Activated T-cell treated with anti-CD3 and anti-CD28 coated beads, Interleukin-2, amount 50 U/mL, for 48 hours (primary cell): ENCODE measurements around the gene HCAR2.
"Not testable (repeated sequence)": the region's sequence is repeated elsewhere in the genome, so short reads cannot be mapped to it uniquely, and the experiment has no call there.

Source experiments
- DNase-seq, 2 experiments: peaks; one replicate each; pipeline ENCODE4 v3.0.0-alpha.2; 2020

Gene HCAR2

DNA sequence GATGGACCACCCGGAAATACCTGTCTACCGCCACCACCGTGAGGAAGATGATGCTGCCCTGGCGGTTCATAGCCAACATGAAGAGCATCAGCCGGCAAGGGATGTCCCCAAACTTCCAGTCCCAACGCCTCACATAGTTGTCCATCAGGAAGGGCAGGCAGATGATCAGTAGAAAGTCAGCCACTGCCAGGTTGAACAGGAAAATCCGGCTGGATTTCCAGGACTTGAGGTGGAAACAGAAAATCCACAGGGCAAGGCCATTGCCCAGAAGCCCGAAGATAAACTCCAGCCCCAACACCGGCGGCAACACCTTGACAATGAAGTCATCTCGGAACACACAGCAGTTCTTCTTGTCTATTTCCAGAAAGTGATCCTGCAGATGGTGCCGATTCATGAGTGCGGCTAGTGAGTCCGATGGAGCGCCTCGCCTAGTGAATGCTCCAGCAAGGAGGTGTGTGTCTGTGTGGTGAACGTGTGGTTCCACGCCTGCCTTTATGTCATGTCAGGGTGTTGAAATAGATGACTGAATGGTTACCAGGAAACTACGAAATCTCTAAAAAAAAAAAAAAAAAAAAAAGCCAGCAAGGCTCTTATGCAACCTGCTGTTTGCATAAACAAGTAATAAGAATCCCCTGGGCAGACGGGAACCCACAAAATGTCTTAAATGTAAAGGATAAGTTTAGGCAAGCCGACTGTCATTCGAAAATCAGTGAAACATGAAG lies at the start of gene HCAR2:
Gene HCAR2 (minus strand): TSS at position 468 of the 722 bp plus-strand sequence. CDS start 74 bp downstream, at position 394.
- DNase-seq = not testable (repeated sequence)

DNA sequence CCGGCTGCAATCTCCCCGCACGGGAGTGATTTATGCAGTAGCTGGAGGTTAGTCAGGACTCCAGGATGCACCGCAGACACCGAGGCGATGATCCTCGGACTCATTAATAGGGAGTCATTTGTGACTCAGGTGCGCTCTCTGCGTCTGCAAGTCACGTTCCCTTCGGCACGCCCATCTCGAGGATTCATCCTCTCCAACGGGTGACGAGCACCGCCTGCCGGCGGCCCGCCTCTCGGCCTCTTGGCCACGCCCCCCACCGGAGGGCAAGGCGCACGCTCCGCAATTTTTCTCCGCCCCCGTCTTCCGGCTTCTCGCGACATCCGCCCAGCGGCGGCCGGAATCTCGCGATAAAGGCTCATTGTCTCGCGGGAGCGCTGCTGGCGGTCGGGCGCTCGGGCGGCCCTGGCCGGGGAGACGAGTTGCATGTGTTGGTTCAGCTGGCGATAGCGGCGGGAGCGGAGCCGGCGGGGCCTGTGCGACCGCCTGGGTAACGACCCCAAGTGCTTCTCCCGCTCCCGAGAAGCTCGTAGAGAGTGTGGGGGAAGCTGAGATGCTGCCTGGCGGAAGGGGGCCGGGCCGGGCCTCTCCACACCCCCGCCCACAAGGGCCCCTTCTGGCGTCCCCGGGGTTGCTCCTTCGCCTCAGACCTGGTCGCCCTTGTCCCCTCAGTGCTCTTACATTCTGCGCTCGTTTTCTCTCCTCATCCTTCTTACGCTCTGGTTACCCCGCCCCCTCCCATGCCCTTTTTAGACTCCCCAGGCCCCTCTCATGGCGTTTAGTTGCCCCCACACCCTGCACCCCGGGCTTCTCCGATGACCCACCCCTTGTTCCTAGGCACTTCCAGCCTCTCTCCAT lies 49.5 kb upstream of the HCAR2 start, which contains the start of gene DENR:
Gene DENR (plus strand): TSS at position 361 of the 855 bp plus-strand sequence. CDS start 878 bp downstream, outside the sequence.
- DNase-seq = peak; percentile 100

DNA sequence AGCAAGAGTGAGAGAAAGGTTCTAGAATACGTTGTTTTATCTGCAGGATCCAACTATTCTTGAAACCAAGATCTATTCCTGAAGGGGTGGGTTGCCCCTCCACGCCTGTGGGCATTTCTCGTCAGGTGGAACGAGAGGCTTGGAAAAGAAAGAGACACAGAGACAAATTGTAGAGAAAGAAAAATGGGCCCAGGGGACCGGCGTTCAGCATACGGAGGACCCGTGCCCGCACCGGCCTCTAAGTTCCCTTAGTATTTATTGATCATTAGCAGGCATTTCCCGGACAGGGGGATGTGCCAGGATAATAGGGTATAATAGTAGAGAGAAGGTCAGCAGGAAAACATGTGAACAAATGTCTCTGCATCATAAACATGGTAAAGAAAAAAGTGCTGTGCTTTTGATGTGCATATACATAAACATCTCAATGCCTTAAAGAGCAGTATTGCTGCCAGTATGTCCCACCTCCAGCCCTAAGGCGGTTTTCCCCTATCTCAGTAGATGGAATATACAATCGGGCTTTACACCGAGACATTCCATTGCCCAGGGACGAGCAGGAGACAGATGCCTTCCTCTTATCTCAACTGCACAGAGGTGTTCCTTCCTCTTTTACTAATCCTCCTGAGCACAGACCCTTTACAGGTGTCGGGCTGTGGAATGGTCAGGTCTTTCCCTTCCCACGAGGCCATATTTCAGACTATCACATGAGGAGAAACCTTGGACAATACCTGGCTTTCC lies 47.8 kb upstream of the HCAR2 start:
- DNase-seq = not testable (repeated sequence)

DNA sequence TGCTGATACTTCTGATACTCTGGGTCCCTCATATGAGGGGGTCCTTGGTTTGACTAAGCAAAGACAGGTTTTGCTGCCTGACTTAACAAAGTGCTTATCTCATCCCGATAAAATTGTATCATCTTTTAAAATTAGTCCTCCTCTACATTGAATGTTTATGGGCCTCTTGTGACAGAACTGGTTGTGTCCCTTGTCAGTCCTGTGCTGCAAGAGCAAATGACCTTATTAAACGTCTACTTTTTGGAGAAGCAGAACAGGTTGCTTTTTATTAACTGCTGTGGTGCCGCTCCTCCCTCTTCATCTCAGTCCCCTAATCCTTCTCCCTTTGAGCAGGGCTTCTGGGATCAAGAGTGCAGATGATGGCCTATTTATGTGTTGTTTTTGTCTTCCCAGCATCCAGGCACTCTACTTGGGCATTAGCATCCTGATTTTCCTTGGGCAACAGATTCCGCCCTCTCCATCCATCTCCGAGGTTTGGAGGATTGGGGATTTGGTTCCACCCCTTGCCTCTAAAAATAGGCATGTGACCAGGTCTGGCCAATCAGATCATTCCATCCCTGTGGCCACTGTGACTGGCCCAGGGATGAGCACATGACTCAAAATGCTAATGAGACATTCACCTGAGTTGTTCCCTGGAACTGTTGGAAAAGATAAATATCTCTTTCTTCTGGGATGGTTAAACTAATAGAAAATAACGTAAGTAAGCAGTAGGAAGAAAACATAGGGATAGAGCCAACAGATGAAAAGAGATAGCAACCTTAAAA lies 46.6 kb upstream of the HCAR2 start:
- DNase-seq = no peak

DNA sequence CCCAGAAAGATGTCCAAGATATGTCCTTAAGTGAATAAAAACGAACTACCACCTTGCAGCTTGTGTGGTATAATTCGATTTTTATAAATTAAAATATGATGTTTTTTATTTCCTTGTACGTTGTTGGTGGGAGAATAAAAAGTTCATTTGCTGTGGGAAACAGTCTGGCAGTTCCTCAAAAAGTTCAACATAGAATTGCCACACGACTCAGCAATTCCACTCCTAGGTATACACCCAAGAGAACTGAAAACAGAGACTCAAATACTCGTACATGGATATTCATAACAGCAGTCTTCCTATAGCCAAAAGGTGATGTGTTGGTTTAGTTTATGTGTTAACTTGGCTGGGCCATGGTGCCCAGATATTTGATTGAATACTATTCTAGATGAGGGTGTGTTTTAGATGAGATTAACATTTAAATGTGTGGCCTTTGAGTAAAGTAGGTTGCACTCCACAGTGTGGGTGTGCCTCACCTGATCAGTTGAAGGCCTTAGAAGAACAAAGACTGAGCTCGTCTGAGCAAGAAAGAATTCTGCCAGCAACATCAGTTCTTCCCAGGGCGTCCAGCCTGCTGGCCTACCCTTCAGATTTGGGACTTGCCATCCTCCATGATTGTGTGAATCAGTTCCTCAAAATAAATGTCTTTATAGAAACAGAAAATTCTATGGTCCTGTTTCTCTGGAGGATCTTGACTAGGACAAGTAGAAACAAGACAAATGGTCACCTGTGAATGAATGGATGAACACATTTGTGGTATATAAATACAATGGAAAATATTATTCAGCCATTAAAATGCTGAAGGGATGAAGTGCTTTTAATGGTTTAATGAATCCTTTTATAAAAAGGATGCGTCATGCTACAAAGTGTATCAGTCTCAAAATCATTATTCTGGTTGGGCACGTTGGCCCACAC lies 44.3 kb upstream of the HCAR2 start:
- no peak for DNase-seq

DNA sequence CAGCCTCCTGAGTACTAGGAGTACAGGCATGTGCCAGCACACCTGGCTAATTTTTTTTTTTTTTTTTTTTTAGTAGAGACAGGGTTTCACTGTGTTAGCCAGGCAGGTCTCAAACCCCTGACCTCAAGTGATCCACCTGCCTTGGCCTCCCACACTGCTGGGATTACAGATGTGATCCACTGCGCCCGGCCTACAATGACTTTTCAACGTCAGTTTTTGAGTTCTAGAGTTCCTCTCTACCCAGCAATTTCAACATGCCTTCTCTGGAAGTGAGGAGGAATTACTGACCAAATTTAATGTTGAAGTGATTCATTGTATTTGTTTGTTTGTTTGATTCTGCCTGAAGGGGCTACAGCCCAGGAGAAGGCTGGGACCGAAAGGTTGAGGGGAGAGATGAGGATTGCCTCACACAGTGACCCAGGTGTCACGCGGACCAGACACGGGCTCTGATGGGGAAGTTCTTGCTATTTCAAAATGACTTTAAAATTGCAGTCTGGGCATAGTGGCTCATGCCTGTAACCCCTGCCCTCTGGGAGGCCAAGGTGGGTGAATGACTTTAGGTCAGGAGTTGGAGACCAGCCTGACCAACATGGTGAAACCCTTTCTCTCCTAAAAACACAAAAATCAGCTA lies 40.9 kb upstream of the HCAR2 start:
- DNase-seq = no peak

DNA sequence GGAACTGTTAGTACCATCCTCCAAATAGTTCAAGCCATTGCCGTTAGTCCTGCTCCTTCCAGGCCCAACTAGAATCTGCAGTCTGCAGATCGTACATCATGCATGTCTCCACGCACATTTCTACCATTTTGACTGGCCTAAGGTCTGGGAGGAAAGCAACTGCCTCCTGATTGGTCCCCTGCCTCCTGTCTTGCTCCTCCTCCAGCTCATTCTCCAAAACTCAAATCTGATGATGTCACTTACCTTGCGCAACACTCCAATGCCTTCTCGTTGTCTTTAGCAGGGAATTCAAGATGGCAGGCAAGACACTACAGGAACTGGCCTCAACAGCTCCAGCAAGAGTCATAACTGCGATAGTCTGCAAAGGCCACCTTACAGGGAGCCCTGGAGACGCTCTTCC lies 37.2 kb upstream of the HCAR2 start:
- no peak for DNase-seq

DNA sequence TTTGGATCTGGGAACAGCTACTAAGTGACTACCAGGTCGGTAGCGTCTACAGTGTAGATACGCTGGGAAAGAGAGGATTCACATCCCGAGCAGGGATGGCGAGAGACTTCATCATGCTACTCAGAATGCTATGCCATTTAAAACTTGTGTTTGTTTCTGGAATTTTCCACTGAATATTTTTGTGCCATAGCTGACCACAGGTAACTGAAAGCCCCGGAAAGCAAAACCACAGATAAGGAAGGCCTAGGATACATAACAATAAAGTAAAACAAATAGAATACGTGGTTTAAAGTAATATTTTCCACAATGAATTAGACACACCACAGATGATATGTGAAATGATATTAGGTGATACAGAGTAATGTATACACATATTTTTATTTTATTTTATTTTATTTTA lies 35.4 kb upstream of the HCAR2 start:
- no peak for DNase-seq

DNA sequence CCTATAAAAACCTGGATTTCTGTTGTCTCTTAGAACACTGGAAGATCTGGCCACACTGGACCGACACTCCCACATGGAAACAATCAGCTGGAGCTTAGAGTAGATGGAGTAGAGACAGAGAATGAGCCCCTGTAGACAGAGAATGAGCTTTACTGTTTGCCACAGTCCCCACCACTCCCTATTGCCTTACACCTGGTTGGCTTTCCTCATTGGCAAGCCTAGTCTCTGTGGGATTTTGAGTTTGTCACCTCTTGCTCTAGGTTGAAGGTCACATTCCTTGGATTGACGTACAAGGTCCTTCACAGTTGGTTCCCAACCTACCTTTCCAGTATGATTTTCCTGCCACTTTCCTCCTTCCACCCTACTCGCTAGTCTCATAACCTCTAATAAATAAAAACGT lies 29.5 kb upstream of the HCAR2 start:
- DNase-seq = no peak

DNA sequence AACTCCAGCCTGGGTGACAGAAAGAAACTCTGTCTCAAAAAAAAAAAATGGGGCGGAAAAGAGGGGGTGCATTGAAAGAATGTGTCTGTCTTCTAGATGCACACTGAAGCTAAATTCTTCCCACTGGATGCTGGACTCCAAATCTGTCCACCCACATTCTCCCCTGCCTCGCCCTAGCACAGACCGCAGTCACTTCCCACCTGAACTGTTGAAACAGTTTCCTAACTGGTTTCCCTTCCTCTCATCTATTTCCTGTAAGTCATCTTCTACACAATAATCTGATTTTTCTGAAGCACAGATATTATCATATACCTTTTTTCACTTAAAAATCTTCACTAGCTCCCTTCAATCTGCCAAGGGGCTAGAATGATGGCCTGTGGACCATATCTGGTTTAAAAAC lies 29.0 kb upstream of the HCAR2 start:
- DNase-seq = peak in 1 of 2 experiments; percentile 44

DNA sequence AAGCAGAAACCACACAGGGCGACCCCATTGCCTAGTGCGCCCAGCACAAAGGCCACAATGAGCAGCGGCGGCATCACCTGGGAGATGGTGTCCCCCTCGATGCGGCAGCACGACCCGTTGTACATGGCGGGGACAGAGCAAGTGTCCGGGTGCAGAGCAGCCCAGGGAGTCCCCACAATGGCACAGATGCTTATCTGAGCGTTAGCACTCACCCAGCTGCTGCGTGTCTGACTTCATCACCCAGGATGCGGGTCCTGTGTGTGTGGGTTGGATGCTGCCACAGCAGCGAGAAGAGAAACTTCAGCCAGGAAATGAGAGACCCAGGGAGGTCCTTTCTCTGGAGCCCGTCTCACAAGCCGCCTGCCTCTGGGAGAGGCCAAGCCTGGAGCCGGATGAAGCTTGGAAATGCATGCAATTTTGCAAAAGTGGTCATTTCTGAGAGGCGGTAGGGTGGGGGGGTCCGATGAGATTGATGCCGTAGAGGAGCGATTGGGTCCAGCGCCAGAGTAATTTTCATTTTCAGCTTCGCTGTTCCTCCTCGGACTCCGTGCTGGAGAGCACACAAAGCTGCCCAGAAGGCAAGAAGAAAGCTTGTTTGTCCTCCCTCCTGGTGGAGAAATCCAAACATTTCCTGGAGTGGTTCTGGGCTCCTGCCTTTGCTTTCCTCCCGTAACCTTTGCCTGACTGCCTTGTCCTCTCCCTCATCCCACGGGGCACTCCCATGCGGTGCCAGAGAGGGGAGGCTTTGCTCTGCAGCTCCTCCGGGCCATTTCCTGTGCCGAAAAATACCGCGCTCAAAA lies 27.3 kb upstream of the HCAR2 start, which contains the start of gene HCAR1:
Gene HCAR1 (minus strand): TSS at position 630 of the 800 bp plus-strand sequence. CDS start 505 bp downstream, at position 125.
- DNase-seq = peak; percentile 72 to 76

DNA sequence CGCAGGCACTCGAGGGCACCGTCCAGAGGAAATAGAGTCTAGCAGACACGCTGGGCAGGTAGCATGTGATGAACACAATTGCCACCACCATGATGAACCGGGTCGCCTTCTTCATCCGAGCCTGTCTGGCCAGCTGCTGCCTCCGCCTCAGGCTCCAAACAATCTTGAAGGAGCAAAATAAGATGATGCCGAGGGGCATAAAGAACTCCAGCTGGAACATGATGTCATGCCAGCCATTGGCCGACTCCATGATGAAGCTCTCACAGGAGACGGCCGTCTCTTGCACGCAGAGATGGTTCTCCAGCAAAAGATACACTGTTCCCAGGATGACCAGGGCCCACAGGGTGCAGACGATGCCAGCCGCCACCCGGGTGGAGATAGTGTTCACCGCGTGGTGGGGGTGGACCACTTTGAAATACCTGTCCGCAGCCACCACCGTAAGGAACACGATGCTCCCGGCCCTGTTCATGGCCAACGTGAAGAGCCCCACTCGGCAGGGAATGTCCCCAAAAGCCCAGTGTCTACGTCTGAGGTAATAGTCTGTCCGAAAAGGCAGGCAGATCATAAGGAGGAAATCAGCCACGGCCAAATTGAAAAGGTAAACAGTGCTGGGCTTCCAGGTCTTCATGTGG lies 26.5 kb upstream of the HCAR2 start:
- no peak for DNase-seq

DNA sequence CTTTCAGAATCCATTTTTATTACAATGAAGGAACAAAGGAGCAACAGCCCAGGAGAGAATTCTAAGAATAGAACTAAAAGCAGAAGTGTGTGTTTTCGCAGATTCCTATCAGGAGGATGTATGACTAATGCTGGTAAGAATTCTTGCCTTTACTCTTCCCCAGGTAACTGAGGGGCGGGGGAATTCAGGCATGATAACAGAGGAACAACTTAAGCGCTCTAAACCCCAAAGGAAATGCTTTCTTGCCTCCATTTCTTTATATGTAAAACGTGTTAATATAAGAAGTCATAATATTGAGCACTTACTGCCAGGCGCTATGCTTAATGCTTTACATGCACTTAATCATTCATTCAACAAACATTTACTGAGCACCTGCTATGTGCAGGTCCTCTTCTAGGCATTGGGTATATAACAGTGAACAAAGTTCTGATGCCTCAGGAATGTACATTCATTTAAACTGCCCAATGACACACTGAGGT lies 23.0 kb upstream of the HCAR2 start:
- peak in 1 of 2 experiments; percentile 40 for DNase-seq

DNA sequence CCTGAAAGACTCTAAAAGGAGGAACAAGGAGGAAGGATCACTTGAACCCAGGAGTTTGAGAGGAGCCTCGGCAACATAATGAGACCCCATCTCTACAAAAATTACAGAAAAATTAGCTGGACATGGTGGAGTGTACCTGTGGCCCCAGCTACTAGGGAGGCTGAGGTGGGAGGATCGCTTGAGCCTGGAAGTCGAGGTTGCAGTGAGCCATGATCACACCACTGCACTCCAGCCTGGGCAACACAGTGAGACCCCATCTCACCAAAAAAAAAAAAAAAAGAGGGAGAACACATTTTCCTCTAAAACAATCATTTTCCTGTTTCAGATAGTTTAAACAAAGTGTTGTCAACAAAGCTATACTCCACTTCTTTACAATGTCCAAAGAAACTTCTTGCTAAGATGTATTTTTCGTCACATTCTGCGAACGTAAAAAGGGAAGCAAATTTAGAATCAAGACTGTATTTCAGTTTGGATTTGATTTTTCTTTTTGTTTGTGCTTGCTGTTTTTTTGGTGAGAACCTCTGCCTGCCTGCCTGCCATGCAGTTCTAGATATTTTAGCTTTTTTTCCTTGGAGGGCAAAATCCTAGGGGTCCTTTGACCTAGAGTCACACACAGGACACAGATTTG lies 22.4 kb upstream of the HCAR2 start:
- DNase-seq = no peak

DNA sequence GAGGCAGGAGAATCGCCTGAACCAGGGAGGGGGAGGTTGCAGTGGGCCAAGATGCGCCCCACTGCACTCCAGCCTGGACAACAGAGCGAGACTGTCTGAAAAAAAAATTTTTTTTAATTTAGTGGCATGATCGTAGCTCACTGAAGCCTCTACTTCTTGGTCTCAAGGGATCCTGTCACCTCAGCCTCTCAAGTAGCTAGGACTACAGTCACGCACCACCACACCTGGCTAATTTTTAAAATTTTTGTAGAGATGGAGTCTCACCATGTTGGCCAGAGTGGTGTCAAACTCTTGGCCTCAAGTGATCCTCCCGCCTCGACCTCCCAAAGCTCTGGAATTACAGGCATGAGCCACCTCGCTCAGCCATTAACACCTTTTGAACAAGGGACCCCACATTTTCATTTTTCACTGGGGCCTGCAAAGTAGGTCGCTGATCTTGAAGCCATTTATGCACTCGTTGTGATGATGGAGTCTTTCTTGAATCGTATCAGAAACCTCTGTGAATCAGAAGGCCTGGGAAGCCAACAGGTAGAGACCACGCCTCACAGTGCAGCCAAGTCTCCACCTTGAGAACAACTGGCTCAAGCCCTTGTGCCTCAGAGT lies 21.6 kb upstream of the HCAR2 start:
- DNase-seq = no peak

DNA sequence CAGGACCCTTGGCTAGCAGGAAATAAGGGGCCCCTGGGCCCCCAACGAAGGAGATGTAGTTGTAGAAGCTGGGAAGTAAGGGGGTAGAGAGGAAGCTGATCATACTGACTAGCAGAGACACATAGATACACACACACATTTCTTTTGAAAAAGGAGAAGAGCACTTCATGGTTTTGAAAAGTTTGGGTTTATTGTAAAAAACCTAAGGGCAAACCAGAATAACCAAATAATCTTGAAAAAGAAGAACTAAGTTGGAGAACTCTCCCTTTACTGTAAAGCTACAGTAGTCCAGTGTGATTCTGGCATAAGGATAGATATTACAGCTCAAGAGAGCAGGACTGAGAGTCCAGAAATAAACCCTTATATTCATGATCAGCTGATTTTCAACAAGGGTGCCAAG lies 19.2 kb upstream of the HCAR2 start:
- DNase-seq = no peak

DNA sequence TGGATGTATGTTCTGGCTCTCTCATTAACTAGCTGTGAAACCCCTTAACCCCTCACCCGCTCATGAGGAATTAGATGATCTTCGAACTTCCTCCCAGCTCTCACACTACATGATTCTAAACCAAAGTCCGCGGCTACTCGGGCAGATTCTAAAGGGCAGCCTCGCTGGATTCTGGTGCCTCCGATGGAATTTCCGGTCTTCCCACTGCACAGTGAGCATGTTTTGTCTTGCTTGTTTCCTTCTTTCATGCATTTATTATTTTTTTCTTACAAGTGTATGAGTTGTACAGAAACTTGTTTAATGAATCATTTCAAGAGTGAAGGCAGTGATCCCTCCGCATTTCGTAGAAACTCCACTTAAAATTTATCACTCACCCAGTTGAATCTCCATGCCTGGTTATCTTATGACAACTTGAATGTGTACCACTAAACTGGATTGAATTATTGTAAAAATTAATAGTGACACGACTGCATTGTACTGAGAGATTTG lies 17.9 kb upstream of the HCAR2 start:
- peak; percentile 37 to 42 for DNase-seq

DNA sequence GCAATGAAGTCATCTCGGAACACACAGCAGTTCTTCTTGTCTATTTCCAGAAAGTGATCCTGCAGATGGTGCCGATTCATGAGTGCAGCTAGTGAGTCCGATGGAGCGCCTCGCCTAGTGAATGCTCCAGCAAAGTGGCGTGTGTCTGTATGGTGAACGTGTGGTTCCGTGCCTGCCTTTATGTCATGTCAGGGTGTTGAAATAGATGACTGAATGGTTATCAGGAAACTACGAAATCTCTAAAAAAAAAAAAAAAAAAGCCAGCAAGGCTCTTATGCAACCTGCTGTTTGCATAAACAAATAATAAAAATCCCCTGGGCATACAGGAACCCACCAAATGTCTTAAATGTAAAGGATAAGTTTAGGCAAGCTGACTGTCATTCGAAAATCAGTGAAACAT lies 13.5 kb upstream of the HCAR2 start, which contains the start of gene HCAR3:
Gene HCAR3 (minus strand): TSS at position 154 of the 400 bp plus-strand sequence. CDS start 74 bp downstream, at position 80.
- DNase-seq = not testable (repeated sequence)
